Retinal pigment epithelial cell (primary cell): ENCODE measurements around the gene CD1C.
"Not testable (repeated sequence)": the region's sequence is repeated elsewhere in the genome, so short reads cannot be mapped to it uniquely, and the experiment has no call there.

Experiments
- DNase-seq: peaks from one replicate; pipeline ENCODE4 v3.0.0-alpha.2; 2010; ENCODE audit warnings: low read depth
- H3K4me3 ChIP-seq: 2 replicates; pipeline ENCODE4 v1.5.1; 2011; ENCODE audit warnings: mild to moderate bottlenecking, low read length, control low read depth, moderate library complexity
- TF ChIP-seq, protein P1 (sequence below): conservative IDR thresholded peaks from 2 replicates; pipeline ENCODE4 v1.5.1; 2011; ENCODE audit warnings: low read depth, low read length, control low read depth, inconsistent platforms

The CD1C gene

GRCh38 chr1:158333405-158334155 is 43.9 kb downstream of the CD1C start:
- no peak for DNase-seq
- TF ChIP-seq, protein P1, sequence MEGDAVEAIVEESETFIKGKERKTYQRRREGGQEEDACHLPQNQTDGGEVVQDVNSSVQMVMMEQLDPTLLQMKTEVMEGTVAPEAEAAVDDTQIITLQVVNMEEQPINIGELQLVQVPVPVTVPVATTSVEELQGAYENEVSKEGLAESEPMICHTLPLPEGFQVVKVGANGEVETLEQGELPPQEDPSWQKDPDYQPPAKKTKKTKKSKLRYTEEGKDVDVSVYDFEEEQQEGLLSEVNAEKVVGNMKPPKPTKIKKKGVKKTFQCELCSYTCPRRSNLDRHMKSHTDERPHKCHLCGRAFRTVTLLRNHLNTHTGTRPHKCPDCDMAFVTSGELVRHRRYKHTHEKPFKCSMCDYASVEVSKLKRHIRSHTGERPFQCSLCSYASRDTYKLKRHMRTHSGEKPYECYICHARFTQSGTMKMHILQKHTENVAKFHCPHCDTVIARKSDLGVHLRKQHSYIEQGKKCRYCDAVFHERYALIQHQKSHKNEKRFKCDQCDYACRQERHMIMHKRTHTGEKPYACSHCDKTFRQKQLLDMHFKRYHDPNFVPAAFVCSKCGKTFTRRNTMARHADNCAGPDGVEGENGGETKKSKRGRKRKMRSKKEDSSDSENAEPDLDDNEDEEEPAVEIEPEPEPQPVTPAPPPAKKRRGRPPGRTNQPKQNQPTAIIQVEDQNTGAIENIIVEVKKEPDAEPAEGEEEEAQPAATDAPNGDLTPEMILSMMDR, result no peak
- no peak overlapping the region for H3K4me3 ChIP-seq

DNA sequence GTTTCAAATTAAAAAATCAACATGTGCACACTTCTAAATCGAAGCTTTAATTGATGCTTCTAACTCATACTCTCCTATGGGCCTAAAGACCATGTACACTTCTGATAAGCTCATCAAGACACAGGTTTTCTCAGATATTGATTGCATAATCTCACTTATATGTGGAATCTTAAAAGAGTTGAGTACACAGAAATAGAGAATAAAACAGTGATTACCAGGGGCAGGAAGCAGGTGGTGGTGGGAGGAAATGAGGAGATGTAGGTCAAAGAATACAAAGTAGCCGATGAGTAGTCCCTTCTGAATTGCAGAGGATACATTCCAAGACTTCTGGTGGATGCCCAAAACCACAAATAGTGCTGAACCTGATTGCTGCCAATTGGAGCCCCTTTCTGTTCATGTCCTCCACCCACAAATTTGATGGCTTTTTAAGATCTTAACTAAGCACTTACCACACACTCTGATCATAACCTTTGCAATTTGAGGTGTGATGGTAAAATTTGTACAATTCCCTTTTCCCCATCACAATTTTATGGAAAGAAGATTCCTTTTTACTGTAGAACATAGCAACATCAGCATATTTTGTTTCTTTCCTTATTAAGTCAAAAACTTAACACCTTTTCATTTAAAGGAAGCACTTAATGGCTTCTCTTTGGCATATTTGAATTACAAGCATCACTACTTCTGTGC is 44.9 kb downstream of the CD1C start:
- TF ChIP-seq, protein P1, result no peak
- DNase-seq, result no peak

GRCh38 chr1:158335213-158335532 is 45.5 kb downstream of the CD1C start:
- TF ChIP-seq, protein P1, result no peak
- no peak for DNase-seq
- no peak overlapping the region for H3K4me3 ChIP-seq

More for the DNA sequence above, 44.9 kb downstream of the CD1C start:
- H3K4me3 ChIP-seq, result no peak overlapping the region

DNA sequence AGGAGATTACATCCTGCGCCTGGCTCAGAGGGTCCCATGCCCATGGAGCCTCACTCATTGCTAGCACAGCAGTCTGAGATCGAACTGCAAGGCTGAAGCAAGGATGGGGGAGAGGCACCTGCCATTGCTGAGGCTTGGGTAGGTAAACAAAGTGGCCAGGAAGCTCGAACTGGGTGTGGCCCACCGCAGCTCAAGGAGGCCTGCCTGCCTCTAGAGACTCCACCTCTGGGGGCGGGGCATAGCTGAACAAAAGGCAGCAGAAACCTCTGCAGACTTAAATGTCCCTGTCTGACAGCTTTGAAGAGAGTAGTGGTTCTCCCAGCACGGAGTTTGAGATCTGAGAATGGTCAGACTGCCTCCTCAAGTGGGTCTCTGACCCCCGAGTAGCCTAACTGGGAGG is 46.7 kb downstream of the CD1C start:
- DNase-seq, H3K4me3 ChIP-seq: not testable (repeated sequence)
